Measurements from ENCODE around the gene SLC35D2.
"Not testable (repeated sequence)": the region's sequence is repeated elsewhere in the genome, so short reads cannot be mapped to it uniquely, and the experiment has no call there.

The SLC35D2 gene

DNA sequence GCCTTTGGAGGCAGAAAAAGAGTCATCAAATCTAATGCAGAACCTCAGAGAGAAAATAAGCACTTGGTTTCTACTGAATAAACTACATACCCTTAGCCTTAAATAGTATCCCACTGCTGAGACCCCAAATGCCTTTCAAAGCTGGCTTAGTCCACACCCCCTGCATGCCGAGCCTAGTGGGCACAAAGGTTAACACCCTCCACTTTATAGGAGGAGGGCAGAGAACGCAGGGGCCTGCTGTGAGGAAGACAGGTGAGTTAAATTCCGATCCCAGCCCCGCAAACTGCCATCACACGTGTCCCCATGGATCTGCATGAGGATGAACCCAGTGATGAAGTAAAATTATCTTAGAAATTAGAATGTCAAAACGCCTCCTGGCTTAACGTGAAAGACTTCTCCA is 62.0 kb downstream of the SLC35D2 start:
- no peak overlapping the region for H3K4me3 ChIP-seq (ENCODE audit: low read depth in 1 of 2, low read length in 2 of 2)
- H3K9ac ChIP-seq (ENCODE audit: low read length), result no peak overlapping the region
- H3K27ac ChIP-seq (ENCODE audit: low read depth, low read length), result no peak overlapping the region
- H3K4me1 ChIP-seq (ENCODE audit: insufficient read depth, low read length), result no peaks in the 10 kb centered on the region
- peaks cover 9% of the 10 kb centered on the region for H3K36me3 ChIP-seq (ENCODE audit: insufficient read depth, low read length)
- H3K27me3 ChIP-seq (ENCODE audit: control insufficient read depth in 1 of 2, insufficient read depth in 2 of 2, low read length in 2 of 2), result no peaks in the 10 kb centered on the region
- no peaks in the 10 kb centered on the region for H3K9me3 ChIP-seq (ENCODE audit: low read length)

DNA sequence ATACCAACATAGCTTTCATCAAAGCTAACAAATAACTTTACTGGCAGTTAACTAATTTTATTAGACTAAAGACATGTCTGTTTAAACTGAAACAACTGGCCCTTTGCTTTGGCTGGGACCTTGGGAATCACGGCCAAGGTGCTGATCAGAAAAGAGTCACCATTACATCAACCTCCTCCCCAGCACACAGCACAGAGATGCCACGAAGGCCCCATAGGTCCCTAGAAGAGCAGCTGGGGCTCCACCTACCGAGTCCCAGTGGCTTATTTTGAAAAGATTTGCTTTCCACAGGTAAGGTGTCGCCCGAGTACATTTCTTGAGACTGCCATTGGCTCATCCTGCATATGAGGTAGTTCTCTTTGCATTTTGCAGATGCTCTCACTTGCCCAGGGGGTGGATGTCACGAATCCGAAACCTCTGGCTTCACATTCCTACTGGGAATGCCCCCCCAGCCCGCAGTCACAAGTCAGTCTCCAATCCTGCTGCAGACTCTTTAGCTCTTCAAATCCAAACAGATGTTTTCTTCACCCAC is 62.7 kb downstream of the SLC35D2 start:
- H3K9me3 ChIP-seq (ENCODE audit: low read length), result no peaks in the 10 kb centered on the region
- no peak overlapping the region for H3K27ac ChIP-seq (ENCODE audit: low read depth, low read length)
- no peak overlapping the region for H3K4me3 ChIP-seq (ENCODE audit: low read depth in 1 of 2, low read length in 2 of 2)
- H3K9ac ChIP-seq (ENCODE audit: low read length), result no peak overlapping the region
- no peaks in the 10 kb centered on the region for H3K27me3 ChIP-seq (ENCODE audit: control insufficient read depth in 1 of 2, insufficient read depth in 2 of 2, low read length in 2 of 2)
- peaks cover 9% of the 10 kb centered on the region for H3K36me3 ChIP-seq (ENCODE audit: insufficient read depth, low read length)
- H3K4me1 ChIP-seq (ENCODE audit: insufficient read depth, low read length), result no peaks in the 10 kb centered on the region

DNA sequence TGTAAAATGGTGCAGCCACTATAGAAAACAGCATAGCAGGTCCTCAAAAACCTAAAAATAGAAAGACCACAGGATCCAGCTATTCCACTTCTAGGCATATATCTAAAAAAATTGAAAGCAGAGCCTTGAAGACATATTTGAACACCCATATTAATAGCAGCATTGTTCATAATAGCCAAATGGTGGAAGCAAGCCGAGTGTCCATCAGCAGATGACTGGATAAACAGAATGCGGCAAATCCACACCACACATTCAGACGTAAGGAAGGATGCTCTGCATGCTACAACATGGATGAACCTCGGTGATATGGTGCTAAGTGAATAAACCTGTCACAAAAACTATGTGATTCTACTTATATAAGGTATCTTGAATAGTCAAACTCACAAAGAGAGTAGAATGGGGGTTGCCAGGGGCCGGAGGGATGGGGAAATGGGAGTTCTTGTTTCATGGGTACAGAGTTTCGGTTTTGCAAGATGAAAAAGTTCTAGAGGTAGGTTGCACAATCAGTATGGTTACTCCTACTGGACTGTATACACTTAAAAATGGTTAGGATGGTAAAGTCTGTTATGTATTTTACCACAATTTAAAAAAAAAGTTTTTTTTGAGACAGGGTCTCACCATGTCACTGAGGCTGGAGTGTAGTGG is 64.5 kb downstream of the SLC35D2 start:
- Histone ChIP-seq H3K9ac (ENCODE audit: low read length) (no peak overlapping the region), H3K27me3 (ENCODE audit: control insufficient read depth in 1 of 2, insufficient read depth in 2 of 2, low read length in 2 of 2) (no peaks in the 10 kb centered on the region), H3K27ac (ENCODE audit: low read depth, low read length) (no peak overlapping the region), H3K9me3 (ENCODE audit: low read length) (no peaks in the 10 kb centered on the region), H3K36me3 (ENCODE audit: insufficient read depth, low read length) (peaks cover 3% of the 10 kb centered on the region), H3K4me3 (ENCODE audit: low read depth in 1 of 2, low read length in 2 of 2) (no peak overlapping the region), H3K4me1 (ENCODE audit: insufficient read depth, low read length) (no peaks in the 10 kb centered on the region)

DNA sequence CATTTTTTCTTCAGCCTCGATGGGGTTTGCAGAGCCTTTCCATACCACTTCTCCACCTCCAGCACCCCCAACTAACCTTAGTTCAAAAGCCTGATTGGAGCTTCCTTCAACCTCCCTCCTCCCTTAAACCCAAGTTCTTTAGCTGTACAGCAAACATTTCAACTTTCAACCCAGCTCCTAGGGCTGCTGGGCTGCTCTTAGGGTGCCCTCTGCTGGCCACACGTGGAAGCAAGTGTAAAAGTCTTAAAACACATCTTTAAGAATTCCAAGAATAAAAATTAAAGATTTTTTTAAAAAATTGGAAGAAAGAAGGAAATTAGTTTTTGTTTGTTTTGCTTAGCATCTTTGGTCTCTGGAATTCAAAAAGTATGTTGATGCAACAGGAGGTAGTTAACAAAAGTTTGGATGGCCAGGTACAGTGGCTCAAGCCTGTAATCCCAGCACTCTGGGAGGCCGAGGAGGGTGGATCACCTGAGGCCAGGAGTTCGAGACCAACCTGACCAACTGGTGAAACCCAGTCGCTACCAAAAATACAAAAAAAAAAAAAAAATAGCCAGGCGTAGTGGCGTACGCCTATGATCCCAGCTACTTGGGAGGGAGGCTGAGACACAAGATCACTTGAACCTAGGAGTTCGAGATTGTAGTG is 66.1 kb downstream of the SLC35D2 start:
- Histone ChIP-seq H3K4me3 (ENCODE audit: low read depth in 1 of 2, low read length in 2 of 2) (no peak overlapping the region), H3K27me3 (ENCODE audit: control insufficient read depth in 1 of 2, insufficient read depth in 2 of 2, low read length in 2 of 2) (no peaks in the 10 kb centered on the region), H3K9ac (ENCODE audit: low read length) (no peak overlapping the region), H3K9me3 (ENCODE audit: low read length) (peaks cover 3% of the 10 kb centered on the region), H3K36me3 (ENCODE audit: insufficient read depth, low read length) (no peaks in the 10 kb centered on the region), H3K4me1 (ENCODE audit: insufficient read depth, low read length) (no peaks in the 10 kb centered on the region), H3K27ac (ENCODE audit: low read depth, low read length) (no peak overlapping the region)

DNA sequence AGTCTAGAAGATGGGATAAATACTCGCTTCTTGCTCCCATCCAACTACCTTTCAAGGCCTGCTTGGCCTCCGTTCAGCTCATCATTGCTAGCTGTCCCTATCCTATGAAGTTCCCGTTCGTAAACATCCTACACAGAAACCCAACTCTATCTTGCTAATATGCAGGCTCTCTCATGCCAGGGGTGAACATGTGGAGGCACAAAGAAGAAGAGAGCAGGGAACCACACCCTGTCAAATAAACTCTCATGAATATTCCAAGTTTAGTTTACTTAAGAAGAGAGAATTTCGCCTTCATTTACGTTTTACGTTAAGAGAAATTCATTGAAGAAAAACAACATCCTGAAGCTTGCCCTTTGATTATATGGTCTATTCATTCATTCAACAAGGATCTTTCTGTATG is 73.7 kb downstream of the SLC35D2 start:
- Histone ChIP-seq H3K9me3 (ENCODE audit: low read length) (peaks cover 3% of the 10 kb centered on the region), H3K4me3 (ENCODE audit: low read depth in 1 of 2, low read length in 2 of 2) (no peak overlapping the region), H3K36me3 (ENCODE audit: insufficient read depth, low read length) (no peaks in the 10 kb centered on the region), H3K27ac (ENCODE audit: low read depth, low read length) (no peak overlapping the region), H3K9ac (ENCODE audit: low read length) (no peak overlapping the region), H3K27me3 (ENCODE audit: control insufficient read depth in 1 of 2, insufficient read depth in 2 of 2, low read length in 2 of 2) (no peaks in the 10 kb centered on the region), H3K4me1 (ENCODE audit: insufficient read depth, low read length) (no peaks in the 10 kb centered on the region)

DNA sequence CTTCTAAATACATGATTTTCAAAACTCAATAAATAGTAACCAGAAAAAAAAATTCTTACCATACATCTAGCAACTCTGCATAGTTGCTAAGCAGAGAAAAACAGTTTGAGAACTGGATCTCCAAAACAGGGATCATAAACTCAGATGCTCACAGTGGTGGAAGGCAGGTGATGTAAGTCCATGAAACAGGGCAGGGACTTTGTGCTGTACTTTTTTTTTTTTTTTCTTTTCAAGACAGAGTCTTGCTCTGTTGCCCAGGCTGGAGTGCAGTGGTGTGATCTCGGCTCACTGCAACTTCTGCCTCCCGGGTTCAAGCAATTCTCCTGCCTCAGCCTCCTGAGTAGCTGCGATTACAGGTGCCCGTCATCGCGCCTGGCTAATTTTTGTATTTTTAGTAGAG is 76.6 kb downstream of the SLC35D2 start:
- not testable (repeated sequence) for H3K9ac ChIP-seq (ENCODE audit: low read length); H3K36me3 ChIP-seq (ENCODE audit: insufficient read depth, low read length); H3K27me3 ChIP-seq (ENCODE audit: control insufficient read depth in 1 of 2, insufficient read depth in 2 of 2, low read length in 2 of 2); H3K9me3 ChIP-seq (ENCODE audit: low read length); H3K27ac ChIP-seq (ENCODE audit: low read depth, low read length); H3K4me1 ChIP-seq (ENCODE audit: insufficient read depth, low read length); H3K4me3 ChIP-seq (ENCODE audit: low read depth in 1 of 2, low read length in 2 of 2)

DNA sequence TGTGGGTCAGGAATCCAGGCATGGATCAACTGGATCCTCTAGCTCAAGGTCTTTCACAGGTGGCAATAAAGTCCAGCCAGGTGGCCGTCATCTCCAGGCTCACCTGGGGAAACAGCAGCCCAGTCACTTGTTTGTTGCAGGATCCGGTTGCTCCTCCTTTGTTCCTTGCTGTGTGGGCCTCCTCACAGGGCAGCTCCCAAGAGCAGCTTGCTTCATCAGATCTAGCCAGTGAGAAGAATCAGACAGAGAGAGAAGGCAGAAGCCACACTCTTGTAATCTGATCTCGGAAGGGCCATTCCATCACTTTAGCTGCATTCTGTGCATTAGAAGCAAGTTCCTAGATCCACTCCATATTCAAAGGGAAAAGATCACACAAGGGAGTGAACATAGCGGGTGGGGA is 78.3 kb downstream of the SLC35D2 start:
- Histone ChIP-seq H3K27ac (ENCODE audit: low read depth, low read length) (no peak overlapping the region), H3K9ac (ENCODE audit: low read length) (no peak overlapping the region), H3K9me3 (ENCODE audit: low read length) (no peaks in the 10 kb centered on the region), H3K27me3 (ENCODE audit: control insufficient read depth in 1 of 2, insufficient read depth in 2 of 2, low read length in 2 of 2) (no peaks in the 10 kb centered on the region), H3K4me3 (ENCODE audit: low read depth in 1 of 2, low read length in 2 of 2) (no peak overlapping the region), H3K4me1 (ENCODE audit: insufficient read depth, low read length) (no peaks in the 10 kb centered on the region), H3K36me3 (ENCODE audit: insufficient read depth, low read length) (no peaks in the 10 kb centered on the region)

DNA sequence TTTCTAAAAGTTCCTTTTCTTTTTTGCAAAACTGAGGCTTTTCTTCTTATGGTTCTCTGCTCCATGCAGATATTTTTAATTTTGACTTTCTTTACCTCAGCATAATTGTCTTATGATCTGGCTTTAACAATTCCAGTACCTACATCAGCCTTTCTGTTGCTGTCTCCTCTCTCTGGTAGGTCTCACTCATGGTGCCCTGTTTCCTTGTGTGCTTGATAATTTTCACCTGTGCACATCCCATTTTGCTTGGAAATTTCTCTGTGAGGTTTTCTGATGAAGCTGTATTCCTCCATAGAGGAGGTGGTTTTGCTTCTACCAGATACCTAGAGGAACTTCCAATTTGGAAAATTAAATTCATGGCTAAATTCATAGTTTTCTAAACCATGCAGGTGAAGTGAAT is 79.3 kb downstream of the SLC35D2 start:
- Histone ChIP-seq H3K27ac (ENCODE audit: low read depth, low read length) (no peak overlapping the region), H3K9me3 (ENCODE audit: low read length) (no peaks in the 10 kb centered on the region), H3K36me3 (ENCODE audit: insufficient read depth, low read length) (no peaks in the 10 kb centered on the region), H3K27me3 (ENCODE audit: control insufficient read depth in 1 of 2, insufficient read depth in 2 of 2, low read length in 2 of 2) (no peaks in the 10 kb centered on the region), H3K9ac (ENCODE audit: low read length) (no peak overlapping the region), H3K4me1 (ENCODE audit: insufficient read depth, low read length) (no peaks in the 10 kb centered on the region), H3K4me3 (ENCODE audit: low read depth in 1 of 2, low read length in 2 of 2) (no peak overlapping the region)

DNA sequence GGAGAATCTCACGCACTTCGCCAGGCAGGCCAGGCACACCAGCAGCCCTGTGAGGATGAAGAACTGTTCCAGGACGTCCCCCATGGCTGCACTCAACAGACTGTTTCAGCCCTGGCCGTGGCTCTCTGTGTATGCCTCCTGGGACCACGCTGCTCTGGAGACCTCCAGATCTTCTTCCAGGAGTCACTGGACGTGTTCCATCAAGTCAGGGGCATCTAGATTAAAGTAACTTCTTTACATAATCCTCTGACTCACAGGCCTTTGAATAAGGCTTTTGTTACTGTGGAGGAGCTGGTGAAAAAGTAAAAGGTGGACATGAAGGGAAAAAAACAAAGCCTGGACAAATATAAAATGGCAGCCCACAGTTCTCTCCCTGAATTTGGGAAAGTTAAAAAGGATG is 81.5 kb downstream of the SLC35D2 start, which contains the start of gene HSD17B3:
Gene HSD17B3 (minus strand): TSS at position 156 of the 400 bp plus-strand sequence. CDS start 72 bp downstream, at position 84.
- no peak within 1 kb of the TSS for H3K4me3 ChIP-seq (ENCODE audit: low read depth in 1 of 2, low read length in 2 of 2)
- H3K27ac ChIP-seq (ENCODE audit: low read depth, low read length), result no peak within 1 kb of the TSS
- H3K9me3 ChIP-seq (ENCODE audit: low read length), result no peaks in the 10 kb centered on the region
- H3K36me3 ChIP-seq (ENCODE audit: insufficient read depth, low read length), result no peaks in the 10 kb centered on the region
- no peak within 1 kb of the TSS for H3K9ac ChIP-seq (ENCODE audit: low read length)
- H3K4me1 ChIP-seq (ENCODE audit: insufficient read depth, low read length), result no peaks in the 10 kb centered on the region
- H3K27me3 ChIP-seq (ENCODE audit: control insufficient read depth in 1 of 2, insufficient read depth in 2 of 2, low read length in 2 of 2), result no peaks in the 10 kb centered on the region

DNA sequence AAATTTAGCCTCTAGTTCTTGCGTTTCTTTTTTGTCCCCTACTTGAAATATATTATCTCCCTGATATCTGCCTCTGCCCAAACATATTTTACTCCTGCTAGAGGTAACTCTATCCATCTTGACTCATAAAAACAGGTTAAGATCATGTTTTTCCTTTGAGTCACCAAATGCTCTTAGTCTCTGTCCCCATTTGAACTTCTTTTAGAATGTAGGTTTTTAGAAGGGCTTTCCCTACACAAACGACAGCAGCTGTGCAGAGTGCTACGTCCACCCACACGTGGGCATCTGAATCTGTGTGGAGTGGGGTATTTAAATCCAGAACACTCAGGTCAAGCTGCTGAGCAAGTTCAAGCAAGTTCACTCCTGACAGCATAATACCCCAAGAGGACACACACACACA is 83.7 kb downstream of the SLC35D2 start:
- no peak overlapping the region for H3K4me3 ChIP-seq (ENCODE audit: low read depth in 1 of 2, low read length in 2 of 2)
- no peaks in the 10 kb centered on the region for H3K27me3 ChIP-seq (ENCODE audit: control insufficient read depth in 1 of 2, insufficient read depth in 2 of 2, low read length in 2 of 2)
- no peaks in the 10 kb centered on the region for H3K36me3 ChIP-seq (ENCODE audit: insufficient read depth, low read length)
- H3K9ac ChIP-seq (ENCODE audit: low read length), result no peak overlapping the region
- no peaks in the 10 kb centered on the region for H3K9me3 ChIP-seq (ENCODE audit: low read length)
- H3K4me1 ChIP-seq (ENCODE audit: insufficient read depth, low read length), result no peaks in the 10 kb centered on the region
- no peak overlapping the region for H3K27ac ChIP-seq (ENCODE audit: low read depth, low read length)

DNA sequence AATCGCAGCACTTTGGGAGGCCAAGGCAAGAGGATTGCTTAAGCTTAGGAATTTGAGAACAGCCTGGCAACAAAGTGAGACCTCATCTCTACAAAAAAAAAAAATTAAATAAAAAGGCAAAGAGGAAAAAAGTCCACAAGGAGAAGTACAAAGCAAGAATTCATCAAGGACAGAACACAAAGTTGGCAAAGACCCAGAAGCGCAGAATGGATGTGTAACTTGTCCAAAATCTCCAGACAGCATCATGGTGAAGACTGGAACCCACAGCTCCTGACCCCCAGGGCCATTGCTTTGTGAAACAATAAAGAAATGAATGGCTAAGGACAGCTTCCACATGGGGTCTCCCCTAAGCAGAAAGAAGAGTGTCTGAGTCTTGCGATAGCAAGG is 89.4 kb downstream of the SLC35D2 start:
- Histone ChIP-seq H3K27ac (ENCODE audit: low read depth, low read length) (no peak overlapping the region), H3K9ac (ENCODE audit: low read length) (no peak overlapping the region), H3K9me3 (ENCODE audit: low read length) (no peaks in the 10 kb centered on the region), H3K27me3 (ENCODE audit: control insufficient read depth in 1 of 2, insufficient read depth in 2 of 2, low read length in 2 of 2) (no peaks in the 10 kb centered on the region), H3K36me3 (ENCODE audit: insufficient read depth, low read length) (no peaks in the 10 kb centered on the region), H3K4me1 (ENCODE audit: insufficient read depth, low read length) (no peaks in the 10 kb centered on the region), H3K4me3 (ENCODE audit: low read depth in 1 of 2, low read length in 2 of 2) (no peak overlapping the region)
